Measurements from ENCODE around the gene LPIN3.

The LPIN3 gene

GRCh38 chr20:41344938-41345728 is 4.5 kb downstream of the LPIN3 start:
- no peak overlapping the region for H3K4me3 ChIP-seq (ENCODE audit: low read length)
- no peak for DNase-seq (ENCODE audit: low read depth)
- no peak for TF ChIP-seq CTCF (conservative IDR thresholded peaks at IDR 0.05; ENCODE audit: low read length)

GRCh38 chr20:41345729-41346067 is 5.1 kb downstream of the LPIN3 start:
- no peak overlapping the region for H3K4me3 ChIP-seq (ENCODE audit: low read length)
- no peak for DNase-seq (ENCODE audit: low read depth)
- no peak for TF ChIP-seq CTCF (conservative IDR thresholded peaks at IDR 0.05; ENCODE audit: low read length)

- TF ChIP-seq CTCF (conservative IDR thresholded peaks at IDR 0.05; ENCODE audit: low read length) = no peak
- peak; percentile 35 for DNase-seq (ENCODE audit: low read depth)
- H3K4me3 ChIP-seq (ENCODE audit: low read length) = no peak overlapping the region
These were observed 7.2 kb downstream of the LPIN3 start for GRCh38 chr20:41347523-41348429.

GRCh38 chr20:41348430-41349172 is 8.0 kb downstream of the LPIN3 start:
- no peak for DNase-seq (ENCODE audit: low read depth)
- TF ChIP-seq CTCF (conservative IDR thresholded peaks at IDR 0.05; ENCODE audit: low read length) = no peak
- no peak overlapping the region for H3K4me3 ChIP-seq (ENCODE audit: low read length)

- TF ChIP-seq CTCF (conservative IDR thresholded peaks at IDR 0.05; ENCODE audit: low read length) = no peak
- no peak overlapping the region for H3K4me3 ChIP-seq (ENCODE audit: low read length)
- no peak for DNase-seq (ENCODE audit: low read depth)
These were observed 8.6 kb downstream of the LPIN3 start for GRCh38 chr20:41349266-41349665.

GRCh38 chr20:41349943-41350342 is 9.3 kb downstream of the LPIN3 start:
- no peak for DNase-seq (ENCODE audit: low read depth)
- no peak for TF ChIP-seq CTCF (conservative IDR thresholded peaks at IDR 0.05; ENCODE audit: low read length)
- no peak overlapping the region for H3K4me3 ChIP-seq (ENCODE audit: low read length)

Measured in AG10803 (cell line).